Lower lobe of right lung (tissue), 2 donors: ENCODE data around the gene MUL1. TPM values are rescaled to one million over a fixed set of nuclear protein-coding genes. Genes with fewer than 3 reads are reported as not detected.

Experiments used
- ATAC-seq, 2 donors: fragments of 200-7000 bp; cut with Tn5 transposase; one replicate each; pipeline ENCODE4 v1.9.1; 2020 to 2022; ENCODE audit warnings: mild to moderate bottlenecking in 2 of 2, moderate library complexity in 2 of 2
- DNase-seq: peaks from one replicate; pipeline ENCODE4 v3.0.0-alpha.2; 2020
- H3K27ac ChIP-seq: fragments of 200-600 bp; one replicate; pipeline ENCODE4 v1.8.0; 2022
- H3K27me3 ChIP-seq: fragments of 200-600 bp; one replicate; pipeline ENCODE4 v1.8.0; 2022; ENCODE audit warnings: low read depth
- H3K36me3 ChIP-seq: fragments of 200-600 bp; one replicate; pipeline ENCODE4 v1.8.0; 2022; ENCODE audit warnings: mild to moderate bottlenecking
- H3K4me1 ChIP-seq: fragments of 200-600 bp; one replicate; pipeline ENCODE4 v1.8.0; 2022
- H3K4me3 ChIP-seq: fragments of 200-600 bp; one replicate; pipeline ENCODE4 v1.8.0; 2022; ENCODE audit warnings: mild to moderate bottlenecking
- H3K9me3 ChIP-seq: fragments of 200-600 bp; one replicate; pipeline ENCODE4 v1.8.0; 2022
- intact Hi-C: fragments of 100-400 bp; cut with DNase I; formaldehyde crosslinking; loops from one replicate; pipeline ENCODE4 v1.11.0; 2022
- total RNA-seq: library from RNA; stranded (reverse); fragmentation: NEBNext Ultra II Directional; extraction: Animal tissue kit (Norgen Biotek cat#: 25700); gene quantifications from one replicate; pipeline ENCODE4 v1.2.1, GENCODE V29; 2021
- TF ChIP-seq, protein P1 (sequence below): fragments of 200-600 bp; IDR thresholded peaks from one replicate; pipeline ENCODE4 v1.8.0; 2022; ENCODE audit warnings: antibody characterized with exemption, mild to moderate bottlenecking
- donor health status: DM: no; HTN: yes; CAD: no; lungs with severe emphysema.

The MUL1 gene
- total RNA-seq, 1 donor from 2014 or later, result 29.9 TPM

DNA sequence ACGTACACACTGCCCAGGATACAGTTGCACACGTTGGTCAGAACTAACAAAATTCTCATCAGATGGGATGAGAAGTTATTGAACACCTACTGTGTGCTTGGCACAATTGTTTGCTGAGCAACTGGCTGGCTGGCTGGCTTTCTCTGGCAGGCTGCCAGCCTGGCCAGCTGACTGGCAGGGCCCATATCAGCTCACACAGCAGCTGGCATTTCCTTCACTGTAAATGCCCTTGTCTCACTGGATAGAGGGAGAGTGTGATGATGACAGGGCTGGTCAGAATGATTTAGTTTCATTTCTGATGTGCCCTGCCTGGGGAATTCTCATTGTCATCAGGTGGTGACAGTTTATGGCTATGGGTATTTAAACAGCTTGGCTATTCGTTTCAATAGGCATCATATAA is 37.8 kb downstream of the MUL1 start:
- intact Hi-C loops, result no loop called here
- TF ChIP-seq, protein P1, sequence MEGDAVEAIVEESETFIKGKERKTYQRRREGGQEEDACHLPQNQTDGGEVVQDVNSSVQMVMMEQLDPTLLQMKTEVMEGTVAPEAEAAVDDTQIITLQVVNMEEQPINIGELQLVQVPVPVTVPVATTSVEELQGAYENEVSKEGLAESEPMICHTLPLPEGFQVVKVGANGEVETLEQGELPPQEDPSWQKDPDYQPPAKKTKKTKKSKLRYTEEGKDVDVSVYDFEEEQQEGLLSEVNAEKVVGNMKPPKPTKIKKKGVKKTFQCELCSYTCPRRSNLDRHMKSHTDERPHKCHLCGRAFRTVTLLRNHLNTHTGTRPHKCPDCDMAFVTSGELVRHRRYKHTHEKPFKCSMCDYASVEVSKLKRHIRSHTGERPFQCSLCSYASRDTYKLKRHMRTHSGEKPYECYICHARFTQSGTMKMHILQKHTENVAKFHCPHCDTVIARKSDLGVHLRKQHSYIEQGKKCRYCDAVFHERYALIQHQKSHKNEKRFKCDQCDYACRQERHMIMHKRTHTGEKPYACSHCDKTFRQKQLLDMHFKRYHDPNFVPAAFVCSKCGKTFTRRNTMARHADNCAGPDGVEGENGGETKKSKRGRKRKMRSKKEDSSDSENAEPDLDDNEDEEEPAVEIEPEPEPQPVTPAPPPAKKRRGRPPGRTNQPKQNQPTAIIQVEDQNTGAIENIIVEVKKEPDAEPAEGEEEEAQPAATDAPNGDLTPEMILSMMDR, result no peak
- H3K27ac ChIP-seq, result no peak overlapping the region
- H3K4me1 ChIP-seq, result no peaks in the 10 kb centered on the region
- H3K27me3 ChIP-seq, result peaks cover 21% of the 10 kb centered on the region
- ATAC-seq (no peak), DNase-seq (no peak)
- no peaks in the 10 kb centered on the region for H3K9me3 ChIP-seq
- H3K4me3 ChIP-seq, result no peak overlapping the region
- no peaks in the 10 kb centered on the region for H3K36me3 ChIP-seq

DNA sequence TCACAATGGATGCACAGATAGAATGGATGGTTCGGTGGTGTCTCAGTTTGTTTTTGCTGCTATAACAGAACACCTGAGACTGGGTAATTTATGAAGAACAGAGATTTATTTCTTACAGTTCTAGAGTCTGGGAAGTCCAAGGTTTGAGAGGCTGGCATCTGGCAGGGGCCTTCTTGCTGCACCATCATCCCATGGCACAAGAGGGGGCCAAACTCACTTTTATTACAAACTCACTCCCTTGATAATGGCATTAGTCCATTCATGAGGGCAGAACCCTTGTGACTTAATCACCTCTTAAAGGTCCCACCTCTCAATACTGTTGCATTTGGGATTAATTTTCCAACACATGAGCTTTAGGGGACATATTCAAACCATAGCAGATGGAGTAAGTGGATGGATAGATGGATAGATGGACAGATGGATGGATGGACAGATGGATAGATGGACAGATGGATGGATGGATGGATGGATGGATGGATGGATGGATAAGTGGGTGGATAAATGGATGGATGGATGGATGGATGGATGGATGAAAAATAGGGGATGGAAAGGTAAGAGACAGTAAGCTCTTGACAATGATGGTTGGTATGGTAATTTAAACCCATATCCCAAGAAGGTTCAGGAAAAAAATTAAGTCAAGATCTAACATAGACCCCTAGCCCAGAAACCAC is 38.4 kb downstream of the MUL1 start:
- H3K27me3 ChIP-seq, result peaks cover 21% of the 10 kb centered on the region
- H3K36me3 ChIP-seq, result no peaks in the 10 kb centered on the region
- ATAC-seq, result no peak

DNA sequence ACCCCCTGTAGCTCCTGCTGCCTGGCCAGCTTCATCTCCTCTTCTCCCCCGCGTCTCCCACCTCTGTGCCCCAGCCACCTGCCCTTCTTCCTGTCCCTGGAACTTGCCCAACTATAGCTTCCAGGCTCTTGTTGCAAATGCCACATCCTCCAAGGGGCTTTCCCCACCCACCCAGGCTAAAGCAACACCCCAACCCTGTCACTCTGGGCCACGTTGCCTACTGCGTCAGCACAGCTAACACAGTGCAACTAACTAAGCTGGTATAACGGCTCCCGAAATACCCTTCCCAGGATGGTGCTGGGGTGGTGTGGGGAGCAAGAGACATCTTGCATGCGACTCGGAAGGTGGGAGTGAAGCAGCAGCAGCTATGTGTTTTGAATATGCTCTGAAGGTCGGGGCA is 41.7 kb downstream of the MUL1 start:
- intact Hi-C loops, result no loop called here

More for the DNA sequence above, 38.4 kb downstream of the MUL1 start:
- H3K4me1 ChIP-seq, result no peaks in the 10 kb centered on the region
- no peak overlapping the region for H3K27ac ChIP-seq
- DNase-seq, result no peak
- H3K4me3 ChIP-seq, result no peak overlapping the region
- intact Hi-C loops, result no loop called here
- TF ChIP-seq, protein P1, result no peak
- no peaks in the 10 kb centered on the region for H3K9me3 ChIP-seq

GRCh38 chr1:20465187-20465586 is 42.8 kb downstream of the MUL1 start:
- TF ChIP-seq, protein P1, result no peak
- Histone ChIP-seq H3K9me3 (no peaks in the 10 kb centered on the region), H3K4me1 (no peaks in the 10 kb centered on the region), H3K27ac (no peak overlapping the region), H3K36me3 (no peaks in the 10 kb centered on the region), H3K4me3 (no peak overlapping the region), H3K27me3 (peaks cover 5% of the 10 kb centered on the region)
- no peak for DNase-seq
- ATAC-seq, result no peak
- intact Hi-C loops, result no loop called here

More for the DNA sequence above, 41.7 kb downstream of the MUL1 start:
- H3K27ac ChIP-seq, result no peak overlapping the region
- no peaks in the 10 kb centered on the region for H3K4me1 ChIP-seq
- H3K9me3 ChIP-seq, result no peaks in the 10 kb centered on the region
- ATAC-seq (no peak), DNase-seq (no peak)
- H3K27me3 ChIP-seq, result peaks cover 5% of the 10 kb centered on the region
- no peak overlapping the region for H3K4me3 ChIP-seq
- H3K36me3 ChIP-seq, result no peaks in the 10 kb centered on the region
- TF ChIP-seq, protein P1, result no peak

GRCh38 chr1:20463502-20463901 is 44.4 kb downstream of the MUL1 start:
- TF ChIP-seq, protein P1, result no peak
- Histone ChIP-seq H3K27me3 (peaks cover 5% of the 10 kb centered on the region), H3K4me3 (no peak overlapping the region), H3K27ac (no peak overlapping the region), H3K9me3 (no peaks in the 10 kb centered on the region), H3K4me1 (no peaks in the 10 kb centered on the region), H3K36me3 (no peaks in the 10 kb centered on the region)
- DNase-seq (no peak), ATAC-seq (no peak)
- intact Hi-C loops, result no loop called here
